ENCODE data around the gene CELF1.

DNA sequence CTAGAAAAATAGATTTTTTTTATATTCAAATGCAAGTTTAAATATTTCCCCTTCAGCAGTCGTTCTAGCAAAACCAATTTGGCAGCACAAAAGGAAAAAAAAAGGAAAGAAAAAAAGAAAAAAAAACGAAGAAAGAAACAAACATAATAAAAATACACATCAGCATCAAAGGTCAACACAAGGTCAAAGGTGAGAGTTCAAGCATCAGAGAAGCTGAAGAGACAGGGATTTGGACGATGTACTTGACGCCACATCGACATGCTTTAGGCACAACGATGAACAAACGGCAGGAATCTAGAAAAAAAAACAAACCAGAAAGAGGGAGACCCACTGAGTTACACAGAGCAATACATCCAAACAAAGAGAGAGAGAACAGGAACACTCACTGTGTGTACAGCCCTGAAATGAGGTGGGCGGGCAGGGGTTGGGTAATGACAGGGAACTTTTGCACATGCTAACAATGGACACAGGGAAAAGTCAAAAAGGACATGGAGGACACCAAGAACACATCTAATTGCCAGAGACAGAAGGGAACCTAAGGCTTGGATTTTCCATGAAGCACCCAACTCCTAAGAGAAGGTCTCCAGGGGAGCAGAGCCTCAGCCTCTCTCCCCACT, 84.2 kb downstream of the CELF1 start:
- TF ChIP-seq, protein P1, sequence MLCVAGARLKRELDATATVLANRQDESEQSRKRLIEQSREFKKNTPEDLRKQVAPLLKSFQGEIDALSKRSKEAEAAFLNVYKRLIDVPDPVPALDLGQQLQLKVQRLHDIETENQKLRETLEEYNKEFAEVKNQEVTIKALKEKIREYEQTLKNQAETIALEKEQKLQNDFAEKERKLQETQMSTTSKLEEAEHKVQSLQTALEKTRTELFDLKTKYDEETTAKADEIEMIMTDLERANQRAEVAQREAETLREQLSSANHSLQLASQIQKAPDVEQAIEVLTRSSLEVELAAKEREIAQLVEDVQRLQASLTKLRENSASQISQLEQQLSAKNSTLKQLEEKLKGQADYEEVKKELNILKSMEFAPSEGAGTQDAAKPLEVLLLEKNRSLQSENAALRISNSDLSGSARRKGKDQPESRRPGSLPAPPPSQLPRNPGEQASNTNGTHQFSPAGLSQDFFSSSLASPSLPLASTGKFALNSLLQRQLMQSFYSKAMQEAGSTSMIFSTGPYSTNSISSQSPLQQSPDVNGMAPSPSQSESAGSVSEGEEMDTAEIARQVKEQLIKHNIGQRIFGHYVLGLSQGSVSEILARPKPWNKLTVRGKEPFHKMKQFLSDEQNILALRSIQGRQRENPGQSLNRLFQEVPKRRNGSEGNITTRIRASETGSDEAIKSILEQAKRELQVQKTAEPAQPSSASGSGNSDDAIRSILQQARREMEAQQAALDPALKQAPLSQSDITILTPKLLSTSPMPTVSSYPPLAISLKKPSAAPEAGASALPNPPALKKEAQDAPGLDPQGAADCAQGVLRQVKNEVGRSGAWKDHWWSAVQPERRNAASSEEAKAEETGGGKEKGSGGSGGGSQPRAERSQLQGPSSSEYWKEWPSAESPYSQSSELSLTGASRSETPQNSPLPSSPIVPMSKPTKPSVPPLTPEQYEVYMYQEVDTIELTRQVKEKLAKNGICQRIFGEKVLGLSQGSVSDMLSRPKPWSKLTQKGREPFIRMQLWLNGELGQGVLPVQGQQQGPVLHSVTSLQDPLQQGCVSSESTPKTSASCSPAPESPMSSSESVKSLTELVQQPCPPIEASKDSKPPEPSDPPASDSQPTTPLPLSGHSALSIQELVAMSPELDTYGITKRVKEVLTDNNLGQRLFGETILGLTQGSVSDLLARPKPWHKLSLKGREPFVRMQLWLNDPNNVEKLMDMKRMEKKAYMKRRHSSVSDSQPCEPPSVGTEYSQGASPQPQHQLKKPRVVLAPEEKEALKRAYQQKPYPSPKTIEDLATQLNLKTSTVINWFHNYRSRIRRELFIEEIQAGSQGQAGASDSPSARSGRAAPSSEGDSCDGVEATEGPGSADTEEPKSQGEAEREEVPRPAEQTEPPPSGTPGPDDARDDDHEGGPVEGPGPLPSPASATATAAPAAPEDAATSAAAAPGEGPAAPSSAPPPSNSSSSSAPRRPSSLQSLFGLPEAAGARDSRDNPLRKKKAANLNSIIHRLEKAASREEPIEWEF (IDR thresholded peaks at IDR 0.05; ENCODE audit: insufficient replicate concordance, low read depth, low read length) = no peak
- no peak for TF ChIP-seq SMC3 (IDR thresholded peaks at IDR 0.05; ENCODE audit: borderline replicate concordance, low read length)
